HK-2 (cell line): ENCODE measurements around the gene ZNF35.

ENCODE experiments used
- DNase-seq: peaks from one replicate; pipeline ENCODE4 v3.0.0-alpha.2; 2018; ENCODE audit not compliant: unreplicated experiment

The ZNF35 gene

DNA sequence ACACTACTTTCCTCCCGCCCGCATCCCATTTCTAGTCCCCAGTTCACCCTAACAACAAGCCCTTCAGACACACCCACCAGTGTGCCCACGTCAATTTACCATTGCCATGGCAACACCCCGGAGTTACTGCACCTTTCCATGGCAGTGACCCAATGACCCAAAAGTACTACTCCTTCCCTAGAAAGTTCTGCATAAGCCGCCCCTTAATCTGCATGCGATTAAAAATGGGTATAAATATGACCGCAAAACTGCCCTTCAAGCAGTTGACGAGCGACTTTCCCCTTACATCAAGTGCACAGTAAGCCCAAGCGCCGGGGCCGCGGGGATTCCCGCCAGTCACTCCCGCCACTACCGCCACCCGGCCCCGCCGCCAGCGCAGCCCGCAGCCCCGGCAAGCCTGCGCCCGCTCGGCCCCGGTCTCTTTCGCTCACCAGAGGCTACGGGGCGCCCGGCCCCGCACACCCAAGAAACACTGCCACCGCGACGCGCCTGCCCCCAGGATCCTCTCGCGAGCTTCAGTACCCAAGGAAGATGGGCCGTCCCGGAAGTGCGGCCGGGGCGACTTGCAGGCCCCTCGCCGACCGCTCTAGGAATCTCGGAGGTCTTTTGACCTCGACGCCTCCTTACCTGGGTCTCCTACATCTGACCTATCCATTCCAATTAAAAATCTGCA, 36.7 kb downstream of the ZNF35 start:
- DNase-seq: peak; percentile 68

DNA sequence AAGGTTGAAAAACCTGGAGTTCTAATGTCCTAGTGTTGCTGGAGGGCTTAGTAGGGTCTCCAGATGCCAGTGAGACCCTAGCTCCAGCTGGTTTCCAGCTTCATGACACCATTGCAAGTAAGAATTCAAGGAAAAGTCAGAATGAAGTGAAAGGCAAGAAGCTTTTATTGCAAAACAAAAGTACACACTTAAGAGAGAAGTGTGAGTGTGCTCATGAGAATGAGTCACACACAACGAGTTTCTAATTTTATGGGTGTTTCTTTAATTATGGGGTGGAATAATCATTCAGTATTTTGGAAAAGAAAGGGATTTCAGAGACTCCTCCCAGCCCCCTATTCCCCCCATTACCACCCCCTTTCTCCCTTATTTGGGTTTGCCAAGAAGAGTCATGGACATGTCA, 39.4 kb downstream of the ZNF35 start:
- DNase-seq: no peak
